ENCODE measurements around the gene CDKN2AIP.
"Not testable (repeated sequence)": the region's sequence is repeated elsewhere in the genome, so short reads cannot be mapped to it uniquely, and the experiment has no call there.

DNA sequence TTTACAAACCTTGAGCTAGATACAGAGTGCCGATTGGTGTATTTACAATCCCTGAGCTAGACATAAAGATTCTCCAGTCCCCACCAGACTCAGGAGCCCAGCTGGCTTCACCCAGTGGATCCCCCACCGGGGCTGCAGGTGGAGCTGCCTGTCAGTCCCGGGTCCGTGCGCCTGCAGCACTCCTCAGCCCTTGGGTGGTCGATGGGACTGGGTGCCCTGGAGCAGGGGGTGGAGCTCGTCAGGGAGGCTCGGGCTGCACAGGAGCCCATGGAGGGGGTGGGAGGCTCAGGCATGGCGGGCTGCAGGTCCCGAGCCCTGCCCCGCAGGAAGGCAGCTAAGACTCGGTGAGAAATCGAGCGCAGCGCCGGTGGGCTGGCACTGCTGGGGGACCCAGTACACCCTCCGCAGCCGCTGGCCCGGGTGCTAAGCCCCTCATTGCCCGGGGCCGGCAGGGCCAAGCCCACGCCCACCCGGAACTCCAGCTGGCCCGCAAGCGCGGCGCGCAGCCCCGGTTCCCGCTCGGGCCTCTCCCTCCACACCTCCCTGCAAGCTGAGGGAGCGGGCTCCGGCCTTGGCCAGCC is 38.2 kb downstream of the CDKN2AIP start:
- not testable (repeated sequence) for TF ChIP-seq POLR2A, POLR2AphosphoS5 (IDR thresholded peaks at IDR 0.05)
- TF ChIP-seq, protein P1, sequence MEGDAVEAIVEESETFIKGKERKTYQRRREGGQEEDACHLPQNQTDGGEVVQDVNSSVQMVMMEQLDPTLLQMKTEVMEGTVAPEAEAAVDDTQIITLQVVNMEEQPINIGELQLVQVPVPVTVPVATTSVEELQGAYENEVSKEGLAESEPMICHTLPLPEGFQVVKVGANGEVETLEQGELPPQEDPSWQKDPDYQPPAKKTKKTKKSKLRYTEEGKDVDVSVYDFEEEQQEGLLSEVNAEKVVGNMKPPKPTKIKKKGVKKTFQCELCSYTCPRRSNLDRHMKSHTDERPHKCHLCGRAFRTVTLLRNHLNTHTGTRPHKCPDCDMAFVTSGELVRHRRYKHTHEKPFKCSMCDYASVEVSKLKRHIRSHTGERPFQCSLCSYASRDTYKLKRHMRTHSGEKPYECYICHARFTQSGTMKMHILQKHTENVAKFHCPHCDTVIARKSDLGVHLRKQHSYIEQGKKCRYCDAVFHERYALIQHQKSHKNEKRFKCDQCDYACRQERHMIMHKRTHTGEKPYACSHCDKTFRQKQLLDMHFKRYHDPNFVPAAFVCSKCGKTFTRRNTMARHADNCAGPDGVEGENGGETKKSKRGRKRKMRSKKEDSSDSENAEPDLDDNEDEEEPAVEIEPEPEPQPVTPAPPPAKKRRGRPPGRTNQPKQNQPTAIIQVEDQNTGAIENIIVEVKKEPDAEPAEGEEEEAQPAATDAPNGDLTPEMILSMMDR (IDR thresholded peaks at IDR 0.05), result not testable (repeated sequence)
